Transverse colon (tissue), 4 donors: ENCODE measurements around the gene BMP7. TPM values are rescaled to one million over a fixed set of nuclear protein-coding genes. Genes with fewer than 3 reads are reported as not detected.

Experiments
- DNase-seq: peaks from one replicate; pipeline ENCODE4 v3.0.0-alpha.2; 2019
- H3K27ac ChIP-seq, 4 donors: fragments of 200-600 bp; sonication (generic); 2 replicates each; pipeline ENCODE4 v1.5.1; 2016 to 2018; ENCODE audit warnings: inconsistent platforms in 4 of 4
- H3K27me3 ChIP-seq: fragments of 200-600 bp; sonication (generic); 2 replicates; pipeline ENCODE4 v1.5.1; 2017; ENCODE audit warnings: inconsistent platforms
- H3K36me3 ChIP-seq, 4 donors: fragments of 200-600 bp; sonication (generic); 2 replicates each; pipeline ENCODE4 v1.5.1; 2017 to 2019; ENCODE audit warnings: inconsistent platforms in 4 of 4
- H3K4me1 ChIP-seq, 4 donors: fragments of 200-600 bp; sonication (generic); 2 replicates each; pipeline ENCODE4 v1.5.1; 2017 to 2020; ENCODE audit warnings: inconsistent platforms in 4 of 4
- H3K4me3 ChIP-seq, 4 donors: fragments of 200-600 bp; sonication (generic); 1 replicate in 1 of 4; 2 replicates in 3 of 4; pipeline versions ENCODE4 v1.5.1 to v1.6.1; 2017 to 2019; ENCODE audit warnings: inconsistent platforms in 4 of 4
- H3K9me3 ChIP-seq, 2 donors: fragments of 200-600 bp; sonication (generic); 2 replicates each; pipeline ENCODE4 v1.5.1; 2017 to 2019; ENCODE audit warnings: inconsistent platforms in 2 of 2
- CTCF ChIP-seq, 5 experiments: fragments of 200-600 bp in 3 of 5; fragments of 450-650 bp in 2 of 5; sonication (generic) in 3 of 5; IDR thresholded peaks; 1 replicate in 2 of 5; 2 replicates in 3 of 5; pipeline ENCODE4 v1.5.1; 2016 to 2017; ENCODE audit warnings: antibody characterized with exemption in 5 of 5, inconsistent platforms in 3 of 5, mild to moderate bottlenecking in 2 of 5, moderate library complexity in 1 of 5
- EP300 ChIP-seq: sonication (generic); formaldehyde crosslinking; IDR thresholded peaks from one replicate; pipeline ENCODE4 v1.6.1; 2017; ENCODE audit warnings: antibody characterized with exemption, low read depth
- POLR2A ChIP-seq: fragments of 450-650 bp; IDR thresholded peaks from one replicate; pipeline ENCODE4 v1.6.1; 2016; ENCODE audit warnings: antibody characterized with exemption, mild to moderate bottlenecking, moderate library complexity
- POLR2AphosphoS5 ChIP-seq, 3 donors: sonication (generic); formaldehyde crosslinking; IDR thresholded peaks; one replicate each; pipeline ENCODE4 v1.6.1; 2016; ENCODE audit warnings: antibody characterized with exemption in 3 of 3
- WGBS, 2 donors: methylation state at CpG; one replicate each; pipeline ENCODE4 v1.1.5; 2018; ENCODE audit warnings: low coverage in 1 of 2; 5-methylcytosine and 5-hydroxymethylcytosine counted together
- in situ Hi-C, 4 donors: fragments of 200-750 bp; cut with MboI; loops; one replicate each; pipeline versions ENCODE4 v1.15.0 to v1.15.1; 2017; ENCODE audit warnings: low sequenced_read_pairs in 3 of 4, low pct_ligation_motif_present in 1 of 4, low pct_unique_long_range_greater_than_20kb in 1 of 4
- intact Hi-C: fragments of 100-400 bp; cut with DNase I; formaldehyde crosslinking; loops from one replicate; pipeline ENCODE4 v1.15.1; 2023; ENCODE audit warnings: low total_unique reads
- total RNA-seq, 4 donors: library from RNA; depleted of rRNA; stranded (reverse); fragments of >200 nt; gene quantifications; one replicate each; pipeline ENCODE4 v1.1.0, GENCODE V29; 2016

Gene BMP7
- total RNA-seq, 4 donors from 2014 or later = 1.4 to 2.2 (median 1.5) TPM; not detected in 1

GRCh38 chr20:57261457-57262251, 4.8 kb downstream of the BMP7 start:
- TF ChIP-seq CTCF (IDR thresholded peaks at IDR 0.05) = no peak
- TF ChIP-seq POLR2A = no peak
- TF ChIP-seq EP300 = no peak
- TF ChIP-seq POLR2AphosphoS5 (IDR thresholded peaks at IDR 0.05) = no peak
- peaks cover 0 to 18% (median 11%) of the 10 kb centered on the region in 4 donors for H3K4me1 ChIP-seq
- DNase-seq = no peak
- H3K36me3 ChIP-seq = no peaks in the 10 kb centered on the region
- 67% methylated on average over 5 to 13 of the region's 13 CpGs for WGBS, 2 donors
- H3K4me3 ChIP-seq = no peak overlapping the region
- intact Hi-C loops (no loop called here), in situ Hi-C loops (no loop called here)
- no peak overlapping the region for H3K27ac ChIP-seq
- H3K9me3 ChIP-seq = no peaks in the 10 kb centered on the region
- H3K27me3 ChIP-seq = peaks cover 97% of the 10 kb centered on the region

DNA sequence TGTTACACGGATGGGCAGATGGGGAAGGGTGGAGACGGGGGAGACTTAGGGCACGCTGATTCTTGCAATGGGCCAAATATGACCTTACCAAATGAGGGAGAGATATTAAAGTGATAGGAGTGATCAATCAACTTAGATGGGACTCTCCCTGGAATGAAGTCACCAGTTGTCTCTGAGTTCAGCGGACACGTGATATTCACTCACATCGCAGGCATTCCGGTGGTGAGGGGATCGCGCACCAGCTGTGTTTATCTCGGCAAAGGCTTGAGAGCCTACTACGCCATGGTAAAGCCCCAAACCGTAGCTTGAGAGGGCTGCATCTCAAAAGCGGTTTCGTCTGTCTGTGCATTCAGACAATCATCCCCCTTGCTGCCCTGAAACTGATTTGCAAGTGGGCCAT, 5.5 kb downstream of the BMP7 start:
- H3K9me3 ChIP-seq = no peaks in the 10 kb centered on the region

DNA sequence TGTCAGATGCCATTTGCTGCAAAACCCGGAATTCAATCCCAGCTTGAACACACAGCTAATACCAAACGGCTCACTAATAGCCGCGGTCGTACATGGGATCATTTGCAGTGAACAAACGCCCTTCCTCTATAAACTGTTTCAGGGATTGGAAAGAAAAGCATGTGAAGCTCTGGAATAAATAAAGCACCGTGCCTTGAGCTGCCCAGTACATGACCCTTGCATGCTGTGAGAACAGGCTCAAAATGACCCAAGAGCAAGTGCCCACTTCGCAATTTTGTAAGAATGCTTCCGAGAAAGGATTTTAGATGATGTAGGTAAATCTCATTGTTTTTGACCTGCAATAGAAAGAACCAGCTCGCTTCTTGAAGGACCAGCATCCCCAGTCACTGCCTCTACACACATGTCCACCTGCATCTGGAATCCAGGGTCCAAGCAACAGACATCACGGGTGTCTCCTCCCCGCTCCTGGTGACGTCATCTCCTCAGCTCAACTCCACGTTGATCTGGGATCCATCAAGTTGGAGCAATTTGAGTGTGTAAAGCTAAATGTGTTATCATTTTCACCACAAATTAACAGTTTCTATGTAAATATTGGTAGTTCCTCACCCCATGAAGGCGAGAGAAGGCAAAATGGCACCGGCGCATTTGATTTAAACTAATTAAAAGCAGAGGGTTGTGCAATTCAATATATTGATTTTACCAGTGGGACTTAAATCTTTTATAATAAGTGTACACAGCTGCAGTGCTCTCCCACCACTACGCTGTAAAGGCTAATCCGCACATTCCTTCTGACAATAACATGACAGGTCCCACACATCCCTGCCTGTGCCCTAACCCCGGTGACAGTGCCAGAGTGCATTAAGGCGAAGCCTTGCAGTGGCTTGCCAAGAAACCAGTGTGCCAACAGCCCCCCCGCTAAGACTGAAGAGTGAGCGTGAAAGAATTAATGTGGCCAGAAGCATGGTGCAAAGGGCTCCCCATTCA, 6.2 kb downstream of the BMP7 start:
- TF ChIP-seq EP300 = no peak
- no peak for TF ChIP-seq POLR2A
- TF ChIP-seq POLR2AphosphoS5 (IDR thresholded peaks at IDR 0.05) = no peak
- TF ChIP-seq CTCF (IDR thresholded peaks at IDR 0.05) = no peak
- no peak overlapping the region for H3K27ac ChIP-seq
- H3K27me3 ChIP-seq = peaks cover 85% of the 10 kb centered on the region
- H3K9me3 ChIP-seq = no peaks in the 10 kb centered on the region
- no peaks in the 10 kb centered on the region for H3K36me3 ChIP-seq
- DNase-seq = no peak
- H3K4me3 ChIP-seq = no peak overlapping the region
- intact Hi-C loops = no loop called here
- H3K4me1 ChIP-seq = peaks cover 0 to 11% (median 2%) of the 10 kb centered on the region in 4 donors
- WGBS, 2 donors = 48 to 50% methylated on average over 10 to 23 of the region's 23 CpGs
- in situ Hi-C loops = no loop called here

More for the DNA sequence above, 5.5 kb downstream of the BMP7 start:
- 65% methylated on average over 14 of the region's 14 CpGs; no CpG with 5 or more reads in 1 of the 2 donors for WGBS, 2 donors
- Histone ChIP-seq H3K36me3 (no peaks in the 10 kb centered on the region), H3K27ac (no peak overlapping the region), H3K4me1 (peaks cover 0 to 13% (median 7%) of the 10 kb centered on the region in 4 donors), H3K27me3 (peaks cover 92% of the 10 kb centered on the region), H3K4me3 (no peak overlapping the region)
- TF ChIP-seq POLR2A (no peak), POLR2AphosphoS5 (IDR thresholded peaks at IDR 0.05) (no peak), CTCF (IDR thresholded peaks at IDR 0.05) (no peak), EP300 (no peak)
- DNase-seq = no peak
- in situ Hi-C loops = no loop called here
- intact Hi-C loops = no loop called here
